GM23338 (cell line): ENCODE data around the gene TMEM60. TPM values are rescaled to one million over a fixed set of nuclear protein-coding genes. Genes with fewer than 3 reads are reported as not detected.

Experiments
- ATAC-seq: fragments of 200-7000 bp; cut with Tn5 transposase; 3 replicates; pipeline ENCODE4 v1.9.1; 2020
- DNase-seq: peaks from one replicate; pipeline ENCODE4 v3.0.0-alpha.2; 2015; ENCODE audit warnings: low spot score
- H2AFZ ChIP-seq: fragments of 200-600 bp; sonication (generic); 2 replicates; pipeline ENCODE4 v1.8.0; 2016; ENCODE audit warnings: antibody characterized with exemption, mild to moderate bottlenecking, moderate library complexity
- H3F3A ChIP-seq: fragments of 200-600 bp; sonication (generic); replicated peaks from 2 replicates; pipeline ENCODE4 v1.8.0; 2017; ENCODE audit warnings: antibody characterized with exemption, mixed run types, low read depth
- H3K27ac ChIP-seq: fragments of 200-600 bp; sonication (generic); 2 replicates; pipeline ENCODE4 v1.6.1; 2016; ENCODE audit warnings: low read depth
- H3K27me3 ChIP-seq: fragments of 200-600 bp; sonication (generic); 2 replicates; pipeline ENCODE4 v1.8.0; 2016; ENCODE audit warnings: mild to moderate bottlenecking, mixed run types, moderate library complexity; ENCODE audit not compliant: insufficient read depth
- H3K36me3 ChIP-seq: fragments of 200-600 bp; sonication (generic); 2 replicates; pipeline ENCODE4 v1.8.0; 2016; ENCODE audit warnings: mild to moderate bottlenecking; ENCODE audit not compliant: insufficient read depth
- H3K4me1 ChIP-seq: fragments of 200-600 bp; sonication (generic); 2 replicates; pipeline ENCODE4 v1.8.0; 2016; ENCODE audit warnings: mild to moderate bottlenecking, moderate library complexity; ENCODE audit not compliant: insufficient read depth
- H3K4me2 ChIP-seq: fragments of 200-600 bp; sonication (generic); 2 replicates; pipeline ENCODE4 v1.7.1; 2017; ENCODE audit warnings: mixed run types
- H3K4me3 ChIP-seq: fragments of 200-600 bp; sonication (generic); 2 replicates; pipeline ENCODE4 v1.6.1; 2016; ENCODE audit warnings: mixed run types
- H3K79me2 ChIP-seq: fragments of 200-600 bp; sonication (generic); replicated peaks from 2 replicates; pipeline ENCODE4 v1.8.0; 2017; ENCODE audit warnings: mild to moderate bottlenecking; ENCODE audit not compliant: insufficient read depth
- H3K9me2 ChIP-seq: fragments of 200-600 bp; sonication (generic); 2 replicates; pipeline ENCODE4 v1.8.0; 2017; ENCODE audit not compliant: insufficient read depth
- H4K20me1 ChIP-seq: fragments of 200-600 bp; sonication (generic); replicated peaks from 2 replicates; pipeline ENCODE4 v1.8.0; 2017; ENCODE audit warnings: mild to moderate bottlenecking; ENCODE audit not compliant: insufficient read depth
- H3K27ac Mint-ChIP-seq: 2 replicates; pipeline ENCODE4 v1.8.0; 2020; ENCODE audit warnings: inconsistent platforms, mild to moderate bottlenecking, moderate library complexity, mixed read lengths
- H3K27me3 Mint-ChIP-seq: 3 replicates; pipeline ENCODE4 v1.8.0; 2022; ENCODE audit warnings: low read depth, mild to moderate bottlenecking, moderate library complexity, mixed read lengths, inconsistent platforms; ENCODE audit not compliant: insufficient read depth, poor library complexity
- H3K36me3 Mint-ChIP-seq: 3 replicates; pipeline ENCODE4 v1.8.0; 2021; ENCODE audit warnings: low read depth, mild to moderate bottlenecking, inconsistent platforms, moderate library complexity, mixed read lengths
- H3K4me1 Mint-ChIP-seq: 3 replicates; pipeline ENCODE4 v1.8.0; 2020; ENCODE audit warnings: mild to moderate bottlenecking, inconsistent platforms, mixed read lengths
- H3K4me3 Mint-ChIP-seq: 3 replicates; pipeline ENCODE4 v1.8.0; 2021; ENCODE audit warnings: moderate library complexity, mild to moderate bottlenecking, inconsistent platforms, mixed read lengths
- H3K9me3 Mint-ChIP-seq: 3 replicates; pipeline ENCODE4 v1.8.0; 2020; ENCODE audit warnings: moderate library complexity, mild to moderate bottlenecking, inconsistent platforms, mixed read lengths
- CREB1 ChIP-seq: fragments of 250-450 bp; sonication (Bioruptor Pico); IDR thresholded peaks from 2 replicates; pipeline ENCODE4 v1.5.0; 2020; ENCODE audit warnings: low read depth, mild to moderate bottlenecking, moderate library complexity
- CTCF ChIP-seq, 2 experiments: fragments of 200-600 bp in 1 of 2; sonication (generic) in 1 of 2; conservative IDR thresholded peaks; 2 replicates each; pipeline versions ENCODE4 v1.5.1 to v1.6.1; 2016 to 2017; ENCODE audit warnings: antibody characterized with exemption in 2 of 2, low read depth in 2 of 2, mild to moderate bottlenecking in 2 of 2, moderate library complexity in 1 of 2
- ETS1 ChIP-seq: IDR thresholded peaks from 2 replicates; pipeline ENCODE4 v1.6.1; 2016; ENCODE audit warnings: antibody characterized with exemption
- EZH2 ChIP-seq: fragments of 200-600 bp; sonication (generic); IDR thresholded peaks from one replicate; pipeline ENCODE4 v1.8.0; 2017; ENCODE audit warnings: antibody characterized with exemption, mild to moderate bottlenecking, low read depth; ENCODE audit not compliant: unreplicated experiment
- EZH2phosphoT487 ChIP-seq: fragments of 200-600 bp; sonication (generic); IDR thresholded peaks from one replicate; pipeline ENCODE4 v1.8.1; 2018; ENCODE audit warnings: antibody characterized with exemption; ENCODE audit not compliant: unreplicated experiment
- JUNB ChIP-seq: IDR thresholded peaks from one replicate; pipeline ENCODE4 v1.6.1; 2016; ENCODE audit warnings: antibody characterized with exemption; ENCODE audit not compliant: unreplicated experiment
- NANOG ChIP-seq: IDR thresholded peaks from 2 replicates; pipeline ENCODE4 v1.6.1; 2016; ENCODE audit warnings: antibody characterized with exemption, borderline replicate concordance
- POLR2AphosphoS5 ChIP-seq: IDR thresholded peaks from 2 replicates; pipeline ENCODE4 v1.6.1; 2016; ENCODE audit warnings: antibody characterized with exemption, low read depth
- STAT1 ChIP-seq: IDR thresholded peaks from one replicate; pipeline ENCODE4 v1.6.1; 2016; ENCODE audit warnings: antibody characterized with exemption; ENCODE audit not compliant: unreplicated experiment
- ZNF114 ChIP-seq: fragments of 250-450 bp; sonication (Bioruptor Pico); IDR thresholded peaks from 2 replicates; pipeline ENCODE4 v1.5.0; 2020; ENCODE audit warnings: mild to moderate bottlenecking, moderate library complexity
- ZNF331 ChIP-seq: fragments of 250-450 bp; sonication (Bioruptor Pico); IDR thresholded peaks from 2 replicates; pipeline ENCODE4 v1.5.0; 2020; ENCODE audit warnings: low read depth, mild to moderate bottlenecking, moderate library complexity
- ZNF462 ChIP-seq: fragments of 250-450 bp; sonication (Bioruptor Pico); IDR thresholded peaks from 2 replicates; pipeline ENCODE4 v1.5.0; 2020; ENCODE audit warnings: mild to moderate bottlenecking, moderate library complexity
- polyA plus RNA-seq: library from polyadenylated mRNA; unstranded; fragments of >200 nt; fragmentation: Nextera tagmentation; extraction: Ambion mirVana; gene quantifications from 2 replicates; pipeline ENCODE4 v1.2.1, GENCODE V29; 2016
- total RNA-seq: library from RNA; depleted of rRNA; stranded (reverse); fragments of >200 nt; shearing (Covaris generic); gene quantifications from 2 replicates; pipeline ENCODE4 v1.2.3, GENCODE V29; 2014

Gene TMEM60
- total and polyA plus RNA-seq, 2 experiments from 2014 or later: 29.5 to 68.2 TPM

- no peak for ATAC-seq
These were observed 51.9 kb downstream of the TMEM60 start for GRCh38 chr7:77746164-77746823.

GRCh38 chr7:77745746-77746145 is 52.5 kb downstream of the TMEM60 start:
- no peaks in the 10 kb centered on the region for H3K36me3 ChIP-seq
- TF ChIP-seq CREB1 (CRISPR knock-in tag) (no peak), STAT1 (no peak), ZNF114 (CRISPR knock-in tag) (no peak), ZNF462 (CRISPR knock-in tag) (no peak), NANOG (no peak), POLR2AphosphoS5 (no peak), EZH2phosphoT487 (no peak), JUNB (no peak), CTCF (conservative IDR thresholded peaks at IDR 0.05; ENCODE audit: low read depth in 2 of 2) (no peak), EZH2 (no peak), ETS1 (no peak), ZNF331 (CRISPR knock-in tag) (no peak)
- no peak overlapping the region for H3K4me3 ChIP-seq
- H4K20me1 ChIP-seq: peaks cover 3% of the 10 kb centered on the region; the same call in 1 of the 2 replicates
- no peak for DNase-seq
- no peaks in the 10 kb centered on the region for H3K9me2 ChIP-seq
- Mint-ChIP-seq H3K27ac (0 out of 2 replicates have a peak overlapping the region, but pooled peaks have one; percentile 19), H3K9me3 (no peaks in the 10 kb centered on the region), H3K27me3 (peaks cover 2% of the 10 kb centered on the region), H3K4me1 (no peaks in the 10 kb centered on the region), H3K36me3 (peaks cover 21% of the 10 kb centered on the region), H3K4me3 (no peak overlapping the region)
- H3K79me2 ChIP-seq: peaks cover 46% of the 10 kb centered on the region
- no peaks in the 10 kb centered on the region for H3F3A ChIP-seq
- ATAC-seq: no peak
- no peaks in the 10 kb centered on the region for H3K27me3 ChIP-seq
- no peaks in the 10 kb centered on the region for H3K4me1 ChIP-seq
- H3K27ac ChIP-seq: no peak overlapping the region
- no peak overlapping the region for H2AFZ ChIP-seq
- H3K4me2 ChIP-seq: no peak overlapping the region

More at GRCh38 chr7:77746164-77746823, 51.9 kb downstream of the TMEM60 start:
- no peaks in the 10 kb centered on the region for H3K9me2 ChIP-seq
- Mint-ChIP-seq H3K4me3 (no peak overlapping the region), H3K9me3 (no peaks in the 10 kb centered on the region), H3K27ac (0 out of 2 replicates have a peak overlapping the region, but pooled peaks have one; percentile 19), H3K27me3 (peaks cover 2% of the 10 kb centered on the region), H3K4me1 (no peaks in the 10 kb centered on the region), H3K36me3 (peaks cover 21% of the 10 kb centered on the region)
- no peaks in the 10 kb centered on the region for H3F3A ChIP-seq
- TF ChIP-seq ZNF331 (CRISPR knock-in tag): no peak
- TF ChIP-seq ZNF114 (CRISPR knock-in tag): no peak
- no peak for TF ChIP-seq POLR2AphosphoS5
- no peak overlapping the region for H2AFZ ChIP-seq
- H4K20me1 ChIP-seq: peaks cover 8% of the 10 kb centered on the region; the same call in 1 of the 2 replicates
- no peak overlapping the region for H3K4me3 ChIP-seq
- no peaks in the 10 kb centered on the region for H3K36me3 ChIP-seq
- H3K4me1 ChIP-seq: no peaks in the 10 kb centered on the region
- DNase-seq: no peak
- peaks cover 42% of the 10 kb centered on the region for H3K79me2 ChIP-seq
- no peaks in the 10 kb centered on the region for H3K27me3 ChIP-seq
- H3K27ac ChIP-seq: no peak overlapping the region
- H3K4me2 ChIP-seq: no peak overlapping the region
